Measurements from ENCODE around the gene TSC22D2. TPM values are rescaled to one million over a fixed set of nuclear protein-coding genes. Genes with fewer than 3 reads are reported as not detected.

TSC22D2 gene
- total RNA-seq, 1 donor from 2014 or later: 16.0 TPM

DNA sequence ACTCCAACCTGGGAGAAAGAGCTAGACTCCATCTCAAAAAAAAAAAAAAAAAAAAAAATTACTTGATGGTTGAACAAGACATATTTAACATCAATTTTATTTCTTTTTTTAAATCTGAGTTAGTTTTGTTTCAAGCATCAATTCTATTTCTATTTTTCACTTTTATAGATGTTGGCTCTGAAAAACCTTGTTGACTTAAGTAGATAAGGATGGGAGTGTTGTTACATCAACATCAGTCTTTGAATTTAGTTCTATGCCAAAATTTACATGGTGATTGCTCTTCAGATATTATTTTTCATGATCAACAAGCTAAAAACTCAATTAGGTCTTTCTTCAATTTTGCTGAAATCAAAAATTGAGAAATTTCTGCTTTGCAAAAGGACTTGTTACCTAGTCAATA lies 71.3 kb downstream of the TSC22D2 start:
- TF ChIP-seq, protein P1, sequence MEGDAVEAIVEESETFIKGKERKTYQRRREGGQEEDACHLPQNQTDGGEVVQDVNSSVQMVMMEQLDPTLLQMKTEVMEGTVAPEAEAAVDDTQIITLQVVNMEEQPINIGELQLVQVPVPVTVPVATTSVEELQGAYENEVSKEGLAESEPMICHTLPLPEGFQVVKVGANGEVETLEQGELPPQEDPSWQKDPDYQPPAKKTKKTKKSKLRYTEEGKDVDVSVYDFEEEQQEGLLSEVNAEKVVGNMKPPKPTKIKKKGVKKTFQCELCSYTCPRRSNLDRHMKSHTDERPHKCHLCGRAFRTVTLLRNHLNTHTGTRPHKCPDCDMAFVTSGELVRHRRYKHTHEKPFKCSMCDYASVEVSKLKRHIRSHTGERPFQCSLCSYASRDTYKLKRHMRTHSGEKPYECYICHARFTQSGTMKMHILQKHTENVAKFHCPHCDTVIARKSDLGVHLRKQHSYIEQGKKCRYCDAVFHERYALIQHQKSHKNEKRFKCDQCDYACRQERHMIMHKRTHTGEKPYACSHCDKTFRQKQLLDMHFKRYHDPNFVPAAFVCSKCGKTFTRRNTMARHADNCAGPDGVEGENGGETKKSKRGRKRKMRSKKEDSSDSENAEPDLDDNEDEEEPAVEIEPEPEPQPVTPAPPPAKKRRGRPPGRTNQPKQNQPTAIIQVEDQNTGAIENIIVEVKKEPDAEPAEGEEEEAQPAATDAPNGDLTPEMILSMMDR (conservative IDR thresholded peaks at IDR 0.05; ENCODE audit: low read depth, low read length): no peak
- DNase-seq (ENCODE audit: low read depth): no peak

GRCh38 chr3:150480877-150481276 lies 72.8 kb downstream of the TSC22D2 start:
- DNase-seq (ENCODE audit: low read depth): no peak
- H3K4me3 ChIP-seq (ENCODE audit: low read depth, low read length): no peak overlapping the region
- TF ChIP-seq, protein P1 (conservative IDR thresholded peaks at IDR 0.05; ENCODE audit: low read depth, low read length): no peak

More for the DNA sequence above, 71.3 kb downstream of the TSC22D2 start:
- no peak overlapping the region for H3K4me3 ChIP-seq (ENCODE audit: low read depth, low read length)

DNA sequence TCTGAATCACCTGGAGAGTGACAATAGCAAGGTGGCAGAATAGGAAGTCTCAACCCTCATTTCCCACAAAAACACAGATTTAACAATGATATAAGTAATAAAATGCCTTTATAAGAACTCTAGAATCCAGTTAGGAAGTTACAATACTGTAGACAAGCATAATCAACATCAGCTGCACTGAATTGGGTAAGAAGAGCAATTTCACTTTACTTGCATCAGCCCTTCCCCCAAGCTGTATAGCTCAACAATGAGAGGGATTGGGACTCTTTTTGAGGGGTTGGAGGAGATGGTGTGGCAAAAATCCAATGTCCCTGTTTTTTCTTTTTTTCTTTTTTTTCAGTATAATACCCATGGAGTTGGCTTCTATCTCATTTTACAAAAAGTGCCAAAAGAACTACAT lies 75.1 kb downstream of the TSC22D2 start:
- H3K4me3 ChIP-seq (ENCODE audit: low read depth, low read length): no peak overlapping the region
- TF ChIP-seq, protein P1 (conservative IDR thresholded peaks at IDR 0.05; ENCODE audit: low read depth, low read length): no peak
- no peak for DNase-seq (ENCODE audit: low read depth)

GRCh38 chr3:150484410-150484809 lies 76.3 kb downstream of the TSC22D2 start:
- no peak overlapping the region for H3K4me3 ChIP-seq (ENCODE audit: low read depth, low read length)
- TF ChIP-seq, protein P1 (conservative IDR thresholded peaks at IDR 0.05; ENCODE audit: low read depth, low read length): no peak
- DNase-seq (ENCODE audit: low read depth): no peak

DNA sequence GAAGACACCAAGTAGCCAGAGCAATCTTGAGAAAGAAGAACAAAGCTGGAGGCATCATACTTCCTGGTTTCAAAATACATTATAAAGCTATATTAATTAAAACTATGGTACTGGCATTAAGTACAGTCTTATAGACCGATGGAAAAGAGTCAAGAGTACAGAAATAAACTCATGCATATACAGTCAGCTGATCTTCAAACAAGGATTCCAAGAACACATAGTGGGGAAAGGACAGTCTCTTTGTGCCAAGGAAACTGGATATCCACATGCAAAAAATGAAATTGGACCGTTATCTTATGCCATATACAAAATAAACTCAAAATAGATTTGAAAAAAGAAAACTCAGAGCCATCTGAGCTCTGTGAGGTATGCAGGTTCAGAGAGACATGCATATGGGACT lies 80.8 kb downstream of the TSC22D2 start:
- DNase-seq (ENCODE audit: low read depth): no peak
- TF ChIP-seq, protein P1 (conservative IDR thresholded peaks at IDR 0.05; ENCODE audit: low read depth, low read length): no peak
- H3K4me3 ChIP-seq (ENCODE audit: low read depth, low read length): no peak overlapping the region

- TF ChIP-seq, protein P1 (conservative IDR thresholded peaks at IDR 0.05; ENCODE audit: low read depth, low read length): no peak
- H3K4me3 ChIP-seq (ENCODE audit: low read depth, low read length): no peak overlapping the region
- no peak for DNase-seq (ENCODE audit: low read depth)
Measured at GRCh38 chr3:150490277-150490986, 82.3 kb downstream of the TSC22D2 start.

GRCh38 chr3:150494411-150494977 lies 86.4 kb downstream of the TSC22D2 start:
- TF ChIP-seq, protein P1 (conservative IDR thresholded peaks at IDR 0.05; ENCODE audit: low read depth, low read length): no peak
- DNase-seq (ENCODE audit: low read depth): no peak
- H3K4me3 ChIP-seq (ENCODE audit: low read depth, low read length): no peak overlapping the region

Data from epithelial cell of proximal tubule (primary cell).